HG02678 (cell line): ENCODE results near the gene FILIP1L.

ENCODE experiments used
- ATAC-seq: cut with Tn5 transposase; IDR thresholded peaks from one replicate; pipeline ENCODE4 v1.9.1; 2021; ENCODE audit warnings: mild to moderate bottlenecking, moderate library complexity; ENCODE audit not compliant: unreplicated experiment

Gene FILIP1L

DNA sequence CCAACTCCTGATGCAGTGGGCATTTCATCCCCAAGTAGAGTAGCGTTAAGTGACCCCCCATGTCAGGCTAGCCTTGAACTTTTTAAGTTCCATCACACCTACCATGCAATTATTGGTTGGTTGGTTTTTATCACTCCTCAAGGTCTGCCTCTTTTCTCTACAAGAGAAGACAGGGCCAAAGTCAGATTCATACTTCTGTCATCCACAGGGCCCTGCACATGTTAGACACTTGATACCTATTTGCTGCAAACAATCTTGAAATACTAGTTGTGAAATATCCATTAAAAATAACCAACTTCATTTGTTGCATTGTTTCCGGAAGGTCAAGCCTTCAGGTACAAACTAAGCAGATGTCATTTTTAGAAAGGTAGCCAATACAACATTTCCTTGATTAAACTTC lies 295.5 kb downstream of the FILIP1L start:
- no peak for ATAC-seq

DNA sequence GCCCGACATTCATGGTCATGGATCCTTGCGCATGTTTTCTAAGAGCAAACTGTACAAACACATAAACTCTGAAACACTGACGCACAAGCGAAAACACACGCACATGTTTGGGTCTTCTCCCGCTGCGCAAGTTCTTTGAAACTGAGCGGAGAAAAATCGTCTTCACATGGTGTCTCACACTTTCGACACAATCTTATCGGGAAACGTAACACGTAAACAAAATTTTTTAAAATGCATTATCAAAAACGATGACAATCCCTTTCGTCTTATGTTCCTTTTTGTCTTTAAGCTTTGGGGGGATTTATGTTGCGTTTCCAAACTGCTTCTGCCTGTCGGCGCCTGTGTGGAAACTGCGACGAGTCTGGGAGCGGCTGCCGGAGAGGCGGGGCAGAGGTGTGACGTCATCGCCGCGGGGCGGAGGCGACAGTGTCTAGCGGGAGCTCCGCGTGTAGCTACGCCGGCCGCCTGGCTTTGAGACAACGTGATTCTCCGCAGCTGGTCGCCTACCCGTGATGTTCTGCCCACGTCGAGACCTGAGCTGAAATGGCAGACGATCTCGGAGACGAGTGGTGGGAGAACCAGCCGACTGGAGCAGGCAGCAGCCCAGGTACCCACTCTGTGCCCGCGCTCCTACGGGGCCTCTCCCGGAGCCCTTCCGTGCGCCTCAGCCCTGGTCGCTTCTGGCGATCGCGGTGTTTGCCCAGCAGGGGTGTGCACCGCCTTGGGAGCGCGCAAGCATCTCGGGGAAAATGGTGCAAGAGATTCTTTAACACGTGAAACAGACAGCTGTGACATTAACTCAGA lies 296.7 kb downstream of the FILIP1L start, which contains the start of gene CMSS1:
Gene CMSS1, plus strand, starts transcription at position 426 of the 804 bp plus-strand sequence.
- peak; percentile 98 for ATAC-seq

DNA sequence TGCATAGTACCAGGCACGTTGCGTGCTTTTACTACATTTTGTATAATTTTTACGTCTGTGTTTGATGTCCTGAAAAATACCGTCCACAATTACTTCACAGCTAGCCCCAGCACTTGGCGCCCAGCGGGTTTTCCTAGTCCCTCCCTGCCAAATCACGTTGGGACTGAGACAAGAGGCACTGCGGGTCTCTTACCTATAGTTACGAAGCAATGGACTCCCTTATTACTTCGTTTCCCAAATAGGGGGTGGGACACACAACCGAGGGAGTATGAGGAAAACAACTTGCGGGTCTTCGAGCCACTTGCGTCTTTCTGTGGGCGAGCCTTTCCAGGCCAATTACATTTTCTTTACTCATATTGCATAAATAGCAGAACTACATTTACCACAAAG lies 297.3 kb downstream of the FILIP1L start:
- ATAC-seq, result no peak

DNA sequence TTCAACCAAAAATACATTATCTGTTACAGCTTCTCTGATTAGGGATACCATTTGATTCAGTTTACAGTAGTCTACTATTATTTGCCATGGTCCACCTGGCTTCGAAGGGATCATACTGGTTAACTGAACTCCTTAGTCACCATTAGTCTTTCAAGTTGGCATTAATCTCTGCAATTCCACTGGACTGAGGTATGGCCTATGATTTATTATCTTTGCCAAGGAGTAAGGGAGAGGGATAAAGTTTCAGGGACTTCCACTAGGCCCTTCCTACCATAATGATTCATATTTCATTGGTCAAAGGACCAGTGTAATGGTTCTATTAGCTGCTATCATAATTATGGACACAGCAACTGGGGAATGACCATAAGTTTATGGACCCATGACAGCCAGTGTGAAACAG lies 303.9 kb downstream of the FILIP1L start:
- no peak for ATAC-seq

DNA sequence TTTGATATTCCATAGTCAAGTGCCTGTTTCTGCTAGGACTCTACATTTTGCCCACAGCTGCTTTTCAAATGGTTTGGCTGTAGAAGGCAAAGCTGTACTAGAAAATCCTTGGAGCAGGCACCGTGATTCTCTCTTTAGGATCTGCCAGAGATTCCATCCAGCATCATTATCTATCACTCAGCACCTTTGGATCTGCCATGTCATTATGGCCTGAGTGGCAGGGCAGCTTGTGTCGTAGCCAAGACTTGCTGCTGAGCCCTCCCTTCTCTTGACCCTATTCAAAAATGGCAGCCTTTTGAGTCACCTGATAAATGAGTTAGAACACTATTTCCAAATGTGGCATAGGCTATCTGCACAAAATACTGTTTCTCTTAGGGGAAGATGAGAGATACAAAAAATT lies 304.7 kb downstream of the FILIP1L start:
- no peak for ATAC-seq

DNA sequence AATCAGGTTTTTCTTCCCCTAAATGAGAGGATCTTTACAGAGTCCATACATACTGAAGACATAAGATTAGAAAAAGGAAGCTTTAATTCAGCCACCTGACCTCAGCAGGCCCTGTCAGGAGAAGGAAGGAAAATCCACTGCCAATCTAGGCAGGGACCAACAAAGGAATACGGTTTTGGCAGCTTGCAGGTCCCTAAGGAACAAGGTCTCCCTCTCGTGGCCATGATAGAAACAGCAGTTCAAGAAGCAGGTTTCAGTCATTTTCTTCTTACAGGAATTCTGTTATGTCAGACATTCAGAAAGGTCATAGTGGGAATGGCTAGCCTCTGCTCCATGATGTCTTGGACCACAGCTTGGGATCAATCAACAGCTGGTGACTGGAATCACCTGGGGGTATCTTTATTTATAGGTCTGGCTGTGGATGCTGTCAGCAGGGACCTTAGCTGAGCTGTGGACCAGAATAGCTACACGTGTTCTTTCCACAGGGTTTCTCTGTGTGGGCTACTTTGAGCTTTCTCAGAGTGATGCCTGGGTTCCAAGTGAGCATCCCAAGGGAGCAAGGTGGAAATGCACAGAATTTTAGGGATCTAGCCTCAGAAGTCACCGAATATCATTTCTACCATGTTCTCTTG lies 306.0 kb downstream of the FILIP1L start:
- ATAC-seq, result peak; percentile 69

DNA sequence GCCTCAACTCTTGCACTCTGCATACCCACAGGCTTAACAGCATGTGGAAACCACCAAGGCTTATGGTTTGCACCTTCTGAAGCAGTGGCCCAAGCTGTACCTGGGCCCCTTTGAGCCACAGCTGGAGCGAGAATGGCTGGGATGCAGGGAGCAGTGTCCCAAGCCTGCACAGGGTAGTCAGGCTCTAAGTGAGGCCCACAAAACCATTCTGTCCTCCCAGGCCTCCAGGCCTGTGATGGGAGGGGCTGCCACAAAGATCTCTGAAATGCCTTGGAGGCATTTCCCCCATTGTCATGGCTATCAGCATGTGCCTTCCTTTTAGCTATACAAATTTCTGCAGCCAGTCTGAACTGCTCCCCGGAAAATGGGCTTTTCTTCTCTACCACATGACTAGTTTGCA lies 309.1 kb downstream of the FILIP1L start:
- ATAC-seq, result no peak

DNA sequence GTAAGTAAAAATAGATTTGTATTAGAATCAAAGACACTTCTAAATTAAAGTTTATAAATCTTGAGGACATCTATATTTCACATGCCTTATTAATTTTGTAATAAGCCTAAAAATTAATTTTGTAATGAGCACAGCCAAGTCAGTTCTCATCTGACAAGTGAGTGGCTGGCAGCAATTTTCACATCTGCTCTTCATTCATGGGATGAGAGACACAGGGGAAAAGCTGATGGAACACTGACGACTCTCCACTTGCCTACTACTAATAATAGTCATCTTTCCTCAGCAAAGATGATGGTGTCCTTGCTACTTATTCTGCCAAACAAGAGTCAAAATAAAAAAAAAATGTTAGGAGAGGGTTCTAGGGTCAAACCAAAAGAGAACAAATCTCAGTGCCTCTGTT lies 311.0 kb downstream of the FILIP1L start:
- no peak for ATAC-seq

DNA sequence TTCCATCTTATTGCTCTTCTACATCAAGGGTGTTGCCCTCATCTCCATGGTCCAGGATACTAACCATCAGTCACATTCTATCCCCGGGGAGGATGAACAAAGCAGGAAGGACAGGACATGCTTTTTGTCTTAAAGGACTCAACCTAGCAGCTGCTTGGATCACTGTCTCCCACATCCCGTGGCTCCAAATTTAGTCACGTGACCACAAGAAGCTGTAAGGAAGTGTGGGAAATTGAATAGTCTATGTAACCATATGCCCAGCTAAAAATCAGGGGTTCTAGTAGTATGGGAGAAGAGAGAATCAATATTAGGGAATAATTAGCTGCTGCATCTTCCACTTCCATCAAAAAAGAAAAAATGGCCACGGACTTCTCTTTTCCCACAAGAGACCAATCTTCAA lies 314.9 kb downstream of the FILIP1L start:
- ATAC-seq, result no peak

DNA sequence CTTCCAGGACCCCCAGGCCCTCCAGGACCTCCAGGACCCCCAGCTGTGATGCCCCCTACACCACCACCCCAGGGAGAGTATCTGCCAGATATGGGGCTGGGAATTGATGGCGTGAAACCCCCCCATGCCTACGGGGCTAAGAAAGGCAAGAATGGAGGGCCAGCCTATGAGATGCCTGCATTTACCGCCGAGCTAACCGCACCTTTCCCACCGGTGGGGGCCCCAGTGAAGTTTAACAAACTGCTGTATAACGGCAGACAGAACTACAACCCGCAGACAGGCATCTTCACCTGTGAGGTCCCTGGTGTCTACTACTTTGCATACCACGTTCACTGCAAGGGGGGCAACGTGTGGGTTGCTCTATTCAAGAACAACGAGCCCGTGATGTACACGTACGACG lies 318.7 kb downstream of the FILIP1L start:
- no peak for ATAC-seq

DNA sequence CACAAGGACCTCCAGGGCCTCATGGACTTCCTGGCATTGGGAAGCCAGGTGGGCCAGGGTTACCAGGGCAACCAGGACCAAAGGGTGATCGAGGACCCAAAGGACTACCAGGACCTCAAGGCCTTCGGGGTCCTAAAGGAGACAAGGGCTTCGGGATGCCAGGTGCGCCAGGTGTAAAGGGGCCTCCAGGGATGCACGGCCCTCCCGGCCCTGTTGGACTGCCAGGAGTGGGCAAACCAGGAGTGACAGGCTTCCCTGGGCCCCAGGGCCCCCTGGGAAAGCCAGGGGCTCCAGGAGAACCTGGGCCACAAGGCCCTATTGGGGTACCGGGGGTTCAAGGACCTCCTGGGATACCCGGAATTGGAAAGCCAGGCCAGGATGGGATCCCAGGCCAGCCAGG lies 319.8 kb downstream of the FILIP1L start:
- ATAC-seq, result no peak

DNA sequence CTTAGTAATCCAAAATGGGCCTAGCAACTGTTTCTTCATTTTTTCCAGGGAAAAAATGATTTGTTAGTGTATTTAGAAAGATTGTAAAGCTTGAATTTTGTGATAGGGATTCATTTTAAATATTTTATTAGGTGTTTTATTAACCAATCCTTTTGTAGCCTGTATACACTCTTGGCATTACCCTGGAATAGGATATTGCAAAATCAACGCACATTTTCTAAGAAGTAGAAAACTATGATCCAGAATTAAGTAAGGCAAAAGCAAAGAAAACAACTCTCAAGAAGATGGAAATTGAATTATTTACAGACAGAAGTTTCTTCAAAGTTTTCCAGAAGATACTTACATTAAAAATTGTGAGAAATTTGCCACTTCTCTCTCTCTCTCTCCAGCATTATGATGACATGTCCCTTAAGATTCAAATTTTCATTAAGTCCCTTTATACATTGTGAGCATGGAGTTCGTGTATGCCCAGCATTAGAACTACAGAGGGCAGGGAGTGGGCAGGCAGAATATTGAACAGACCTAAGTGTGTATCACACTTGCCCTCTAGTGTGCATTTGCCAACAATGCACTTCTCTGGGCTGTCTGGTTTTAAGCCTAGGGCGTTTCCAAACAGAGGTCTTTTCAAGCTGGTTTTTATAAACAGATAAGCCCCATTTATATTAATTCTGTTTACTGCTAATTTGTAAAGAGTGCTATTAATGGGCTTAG lies 325.1 kb downstream of the FILIP1L start:
- ATAC-seq, result peak; percentile 91
